Fibroblast of lung (primary cell): ENCODE measurements around the gene MRPL4.

Experiments used
- EZH2 ChIP-seq: IDR thresholded peaks from 2 replicates; pipeline ENCODE4 v1.5.1; 2012; ENCODE audit warnings: low read length, control low read depth, mild to moderate bottlenecking; ENCODE audit errors: missing control alignments
- TF ChIP-seq, protein P1 (sequence below), 2 donors: IDR thresholded peaks in 1 of 2; conservative IDR thresholded peaks in 1 of 2; 1 replicate in 1 of 2; 2 replicates in 1 of 2; pipeline ENCODE4 v1.5.1; 2011 to 2012; ENCODE audit warnings: low read length in 2 of 2, control low read depth in 1 of 2, inconsistent platforms in 1 of 2, low read depth in 1 of 2, mild to moderate bottlenecking in 1 of 2

DNA sequence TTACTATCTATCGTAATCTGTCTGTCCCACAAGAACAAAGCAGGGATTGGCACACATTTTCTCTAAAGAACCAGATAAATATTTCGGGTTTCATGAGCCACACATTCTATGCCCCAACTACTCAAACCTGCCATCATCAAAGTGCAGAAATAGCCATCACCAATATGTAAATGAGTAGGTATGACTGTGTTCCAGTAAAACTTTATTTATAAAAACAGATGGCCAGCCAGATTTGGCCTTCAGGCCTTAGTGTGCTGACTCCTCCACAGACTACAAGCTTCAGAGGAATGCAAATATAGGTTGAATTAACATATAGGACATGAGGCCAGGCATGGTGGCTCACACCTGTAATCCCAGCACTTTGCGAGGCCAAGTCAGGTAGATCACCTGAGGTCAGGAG is 48.3 kb upstream of the MRPL4 start:
- TF ChIP-seq, protein P1, sequence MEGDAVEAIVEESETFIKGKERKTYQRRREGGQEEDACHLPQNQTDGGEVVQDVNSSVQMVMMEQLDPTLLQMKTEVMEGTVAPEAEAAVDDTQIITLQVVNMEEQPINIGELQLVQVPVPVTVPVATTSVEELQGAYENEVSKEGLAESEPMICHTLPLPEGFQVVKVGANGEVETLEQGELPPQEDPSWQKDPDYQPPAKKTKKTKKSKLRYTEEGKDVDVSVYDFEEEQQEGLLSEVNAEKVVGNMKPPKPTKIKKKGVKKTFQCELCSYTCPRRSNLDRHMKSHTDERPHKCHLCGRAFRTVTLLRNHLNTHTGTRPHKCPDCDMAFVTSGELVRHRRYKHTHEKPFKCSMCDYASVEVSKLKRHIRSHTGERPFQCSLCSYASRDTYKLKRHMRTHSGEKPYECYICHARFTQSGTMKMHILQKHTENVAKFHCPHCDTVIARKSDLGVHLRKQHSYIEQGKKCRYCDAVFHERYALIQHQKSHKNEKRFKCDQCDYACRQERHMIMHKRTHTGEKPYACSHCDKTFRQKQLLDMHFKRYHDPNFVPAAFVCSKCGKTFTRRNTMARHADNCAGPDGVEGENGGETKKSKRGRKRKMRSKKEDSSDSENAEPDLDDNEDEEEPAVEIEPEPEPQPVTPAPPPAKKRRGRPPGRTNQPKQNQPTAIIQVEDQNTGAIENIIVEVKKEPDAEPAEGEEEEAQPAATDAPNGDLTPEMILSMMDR (conservative IDR thresholded peaks at IDR 0.05 in 1 of 2, IDR thresholded peaks at IDR 0.05 in 1 of 2; ENCODE audit: low read depth in 1 of 2, low read length in 2 of 2), result no peak
- no peak for TF ChIP-seq EZH2
